Uterus (tissue), 2 donors: ENCODE measurements around the gene RNPS1.

ENCODE experiments used
- POLR2A ChIP-seq, 2 donors: fragments of 450-650 bp; IDR thresholded peaks; one replicate each; pipeline ENCODE4 v1.6.1; 2016; ENCODE audit warnings: antibody characterized with exemption in 2 of 2, mild to moderate bottlenecking in 1 of 2, moderate library complexity in 1 of 2
- TF ChIP-seq, protein P1 (sequence below), 4 experiments: fragments of 200-600 bp in 2 of 4; fragments of 450-650 bp in 2 of 4; sonication (generic) in 2 of 4; IDR thresholded peaks; one replicate each; pipeline ENCODE4 v1.5.1; 2016 to 2019; ENCODE audit warnings: antibody characterized with exemption in 4 of 4, mild to moderate bottlenecking in 2 of 4, moderate library complexity in 1 of 4

DNA sequence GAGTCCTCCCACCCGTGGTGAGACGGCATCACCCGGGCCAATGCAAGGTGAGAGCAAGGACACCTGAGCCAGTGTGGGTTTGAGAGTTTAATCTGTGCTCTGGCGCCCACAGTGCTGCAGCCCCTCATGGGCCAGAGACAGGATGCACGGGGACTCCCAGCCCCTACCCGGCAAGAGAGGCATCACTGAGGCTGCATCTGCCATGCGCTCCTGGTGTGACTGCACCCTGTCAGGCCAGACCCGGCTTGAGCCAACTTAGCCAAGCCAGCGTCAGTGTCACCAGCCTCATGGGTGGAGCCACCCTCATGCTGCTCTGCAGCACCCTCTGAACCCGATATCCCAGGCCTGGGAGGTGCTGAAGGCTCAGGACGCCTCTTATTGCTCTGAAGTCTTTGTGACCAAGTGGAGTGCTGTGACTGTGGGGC is 56.0 kb downstream of the RNPS1 start:
- TF ChIP-seq, protein P1, sequence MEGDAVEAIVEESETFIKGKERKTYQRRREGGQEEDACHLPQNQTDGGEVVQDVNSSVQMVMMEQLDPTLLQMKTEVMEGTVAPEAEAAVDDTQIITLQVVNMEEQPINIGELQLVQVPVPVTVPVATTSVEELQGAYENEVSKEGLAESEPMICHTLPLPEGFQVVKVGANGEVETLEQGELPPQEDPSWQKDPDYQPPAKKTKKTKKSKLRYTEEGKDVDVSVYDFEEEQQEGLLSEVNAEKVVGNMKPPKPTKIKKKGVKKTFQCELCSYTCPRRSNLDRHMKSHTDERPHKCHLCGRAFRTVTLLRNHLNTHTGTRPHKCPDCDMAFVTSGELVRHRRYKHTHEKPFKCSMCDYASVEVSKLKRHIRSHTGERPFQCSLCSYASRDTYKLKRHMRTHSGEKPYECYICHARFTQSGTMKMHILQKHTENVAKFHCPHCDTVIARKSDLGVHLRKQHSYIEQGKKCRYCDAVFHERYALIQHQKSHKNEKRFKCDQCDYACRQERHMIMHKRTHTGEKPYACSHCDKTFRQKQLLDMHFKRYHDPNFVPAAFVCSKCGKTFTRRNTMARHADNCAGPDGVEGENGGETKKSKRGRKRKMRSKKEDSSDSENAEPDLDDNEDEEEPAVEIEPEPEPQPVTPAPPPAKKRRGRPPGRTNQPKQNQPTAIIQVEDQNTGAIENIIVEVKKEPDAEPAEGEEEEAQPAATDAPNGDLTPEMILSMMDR (IDR thresholded peaks at IDR 0.05), result no peak
- no peak for TF ChIP-seq POLR2A (IDR thresholded peaks at IDR 0.05)
